HCT116 (cell line): ENCODE results near the gene UQCRC1. TPM values are rescaled to one million over a fixed set of nuclear protein-coding genes. Genes with fewer than 3 reads are reported as not detected.

ENCODE experiments used
- ATAC-seq: fragments of 200-7000 bp; cut with Tn5 transposase; 2 replicates; pipeline ENCODE4 v1.9.1; 2020; ENCODE audit warnings: mild to moderate bottlenecking, moderate library complexity
- BruUV-seq: library from RNA; stranded (reverse); fragments of 400-500 nt; replicated peaks from 2 replicates; lab custom pipeline; 2021; lab: Mats Ljungman, UMichigan
- CTCF ChIA-PET: fragments of 300-600 bp; sonication (Branson Sonifier 250); formaldehyde crosslinking; loops from one replicate; lab custom pipeline; 2021; ENCODE audit warnings: antibody characterized with exemption; lab: Charles Lee
- POLR2A ChIA-PET: fragments of 300-600, 350-600 bp; sonication (Branson Sonifier 250); formaldehyde crosslinking; loops from one replicate; lab custom pipeline; 2021; ENCODE audit warnings: antibody characterized with exemption; lab: Charles Lee
- RAD21 ChIA-PET, 2 experiments: fragments of 300-600 bp; sonication (Branson Sonifier 250); formaldehyde crosslinking; loops; one replicate each; lab custom pipeline; 2023; ENCODE audit warnings: low total read pairs in 2 of 2; ENCODE audit not compliant: uncharacterized antibody in 2 of 2, unreplicated experiment in 2 of 2, low non-redundant PET in 1 of 2; lab: Charles Lee
- DNase-seq: peaks from one replicate; pipeline ENCODE4 v3.0.0-alpha.2; 2010; ENCODE audit warnings: low read depth, low spot score
- H2AFZ ChIP-seq: fragments of 200-600 bp; shearing (Covaris generic), sonication (generic); 2 replicates; pipeline ENCODE4 v1.6.1; 2017; ENCODE audit warnings: low read depth, mixed run types, mixed read lengths, antibody characterized with exemption, low read length; ENCODE audit not compliant: poor library complexity, severe bottlenecking
- H3K27ac ChIP-seq: 2 replicates; pipeline ENCODE4 v1.5.1; 2012; ENCODE audit warnings: low read depth, low read length
- H3K27me3 ChIP-seq: fragments of 200-600 bp; sonication (generic); 2 replicates; pipeline ENCODE4 v1.6.1; 2016; ENCODE audit warnings: mixed run types, low read length, mixed read lengths; ENCODE audit not compliant: insufficient read depth
- H3K36me3 ChIP-seq, 2 experiments: fragments of 200-500 bp in 1 of 2; fragments of 200-600 bp in 1 of 2; sonication (Bioruptor generic) in 1 of 2; sonication (generic) in 1 of 2; 2 replicates each; pipeline versions ENCODE4 v1.5.1 to v1.6.1; 2014 to 2016; ENCODE audit warnings: low read length in 2 of 2, inconsistent platforms in 1 of 2, mixed read lengths in 1 of 2, mixed run types in 1 of 2; ENCODE audit not compliant: insufficient read depth in 2 of 2, control insufficient read depth in 1 of 2
- H3K4me1 ChIP-seq, 2 experiments: fragments of 200-600 bp in 1 of 2; sonication (generic) in 1 of 2; 2 replicates each; pipeline versions ENCODE4 v1.5.1 to v1.6.1; 2012 to 2017; ENCODE audit warnings: low read length in 2 of 2, inconsistent platforms in 1 of 2, mild to moderate bottlenecking in 1 of 2, mixed read lengths in 1 of 2, mixed run types in 1 of 2, moderate library complexity in 1 of 2; ENCODE audit not compliant: insufficient read depth in 2 of 2, control insufficient read depth in 1 of 2
- H3K4me2 ChIP-seq: fragments of 200-600 bp; sonication (generic); 2 replicates; pipeline ENCODE4 v1.6.1; 2017; ENCODE audit warnings: mixed run types, low read length, mixed read lengths
- H3K4me3 ChIP-seq, 2 experiments: fragments of 200-600 bp in 1 of 2; sonication (generic) in 1 of 2; replicated peaks in 1 of 2; 2 replicates each; pipeline ENCODE4 v1.5.1; 2011 to 2016; ENCODE audit warnings: low read length in 2 of 2, control low read depth in 1 of 2, low read depth in 1 of 2, mild to moderate bottlenecking in 1 of 2, mixed read lengths in 1 of 2, mixed run types in 1 of 2
- H3K79me2 ChIP-seq: fragments of 200-600 bp; sonication (generic); 2 replicates; pipeline ENCODE4 v1.6.1; 2017; ENCODE audit warnings: mild to moderate bottlenecking, mixed run types, low read length, moderate library complexity, mixed read lengths; ENCODE audit not compliant: insufficient read depth
- H3K9ac ChIP-seq: fragments of 200-600 bp; sonication (generic); 2 replicates; pipeline ENCODE4 v1.6.1; 2016; ENCODE audit warnings: low read length, mixed read lengths
- H3K9me2 ChIP-seq: fragments of 200-600 bp; sonication (generic), shearing (Covaris generic); 2 replicates; pipeline ENCODE4 v1.6.1; 2017; ENCODE audit warnings: mixed run types, mild to moderate bottlenecking, moderate library complexity; ENCODE audit not compliant: insufficient read depth
- H3K9me3 ChIP-seq, 2 experiments: fragments of 200-500 bp in 1 of 2; fragments of 200-600 bp in 1 of 2; sonication (Bioruptor generic) in 1 of 2; sonication (generic) in 1 of 2; 2 replicates each; pipeline ENCODE4 v1.6.1; 2014 to 2017; ENCODE audit warnings: low read length in 2 of 2, mixed read lengths in 2 of 2, inconsistent platforms in 1 of 2, low read depth in 1 of 2, mild to moderate bottlenecking in 1 of 2, mixed run types in 1 of 2, moderate library complexity in 1 of 2; ENCODE audit not compliant: control insufficient read depth in 1 of 2, insufficient read depth in 1 of 2
- H4K20me1 ChIP-seq: fragments of 200-600 bp; sonication (generic), shearing (Covaris generic); 2 replicates; pipeline ENCODE4 v1.6.1; 2017; ENCODE audit warnings: mixed run types, mild to moderate bottlenecking, moderate library complexity; ENCODE audit not compliant: insufficient read depth
- CBX3 ChIP-seq: IDR thresholded peaks from 2 replicates; pipeline ENCODE4 v1.6.1; 2012; ENCODE audit warnings: low read depth
- CEBPB ChIP-seq: IDR thresholded peaks from 2 replicates; pipeline ENCODE4 v1.6.1; 2012; ENCODE audit warnings: low read depth
- EZH2 ChIP-seq: fragments of 200-600 bp; sonication (generic); IDR thresholded peaks from 2 replicates; pipeline ENCODE4 v1.6.1; 2017; ENCODE audit warnings: antibody characterized with exemption, mixed run types
- EZH2phosphoT487 ChIP-seq: fragments of 200-600 bp; IDR thresholded peaks from 2 replicates; pipeline ENCODE4 v1.6.1; 2018; ENCODE audit warnings: antibody characterized with exemption, borderline replicate concordance
- FOSL1 ChIP-seq: IDR thresholded peaks from 2 replicates; pipeline ENCODE4 v1.6.1; 2012; ENCODE audit warnings: low read depth
- JUND ChIP-seq: IDR thresholded peaks from 2 replicates; pipeline ENCODE4 v1.6.1; 2012
- POLR2A ChIP-seq: IDR thresholded peaks from 2 replicates; pipeline ENCODE4 v1.7.0; 2011; ENCODE audit warnings: borderline replicate concordance; ENCODE audit not compliant: insufficient read depth, insufficient read length; ENCODE audit errors: extremely low read depth
- POLR2AphosphoS5 ChIP-seq: IDR thresholded peaks from 2 replicates; pipeline ENCODE4 v1.6.1; 2011; ENCODE audit warnings: mild to moderate bottlenecking, low read depth, low read length, moderate library complexity
- RAD21 ChIP-seq: IDR thresholded peaks from 2 replicates; pipeline ENCODE4 v1.6.1; 2012; ENCODE audit warnings: low read depth, mild to moderate bottlenecking
- REST ChIP-seq: IDR thresholded peaks from 2 replicates; pipeline ENCODE4 v1.6.1; 2012; ENCODE audit warnings: low read depth
- SP1 ChIP-seq: IDR thresholded peaks from 2 replicates; pipeline ENCODE4 v1.6.1; 2012; ENCODE audit warnings: low read depth
- SRF ChIP-seq: IDR thresholded peaks from 2 replicates; pipeline ENCODE4 v1.6.1; 2012; ENCODE audit warnings: low read depth
- TCF7L2 ChIP-seq: IDR thresholded peaks from 2 replicates; pipeline ENCODE4 v1.7.0; 2011; ENCODE audit warnings: borderline replicate concordance, inconsistent platforms; ENCODE audit not compliant: insufficient read depth, insufficient read length; ENCODE audit errors: extremely low read depth
- YY1 ChIP-seq: IDR thresholded peaks from 2 replicates; pipeline ENCODE4 v1.6.1; 2011; ENCODE audit warnings: low read length, low read depth, moderate library complexity, mild to moderate bottlenecking; ENCODE audit not compliant: insufficient replicate concordance; ENCODE audit errors: extremely low read depth
- ZBTB33 ChIP-seq: IDR thresholded peaks from 2 replicates; pipeline ENCODE4 v1.6.1; 2011; ENCODE audit warnings: mild to moderate bottlenecking, low read length, moderate library complexity; ENCODE audit not compliant: insufficient replicate concordance; ENCODE audit errors: extremely low read depth
- ZFX ChIP-seq: fragments of 450-650 bp; IDR thresholded peaks from 2 replicates; pipeline ENCODE4 v1.6.1; 2017
- ZNF274 ChIP-seq: fragments of 200-500 bp; sonication (Bioruptor generic); IDR thresholded peaks from 2 replicates; pipeline ENCODE4 v1.6.1; 2014; ENCODE audit warnings: mild to moderate bottlenecking, low read depth, low read length, inconsistent platforms
- intact Hi-C: fragments of 100-400 bp; cut with micrococcal nuclease; formaldehyde crosslinking; loops from 2 replicates; pipeline ENCODE4 v1.10.0; 2022
- total RNA-seq: library from RNA; stranded (reverse); gene quantifications from one replicate; pipeline ENCODE4 v1.2.1, GENCODE V29; 2021; ENCODE audit not compliant: unreplicated experiment
- TF ChIP-seq, protein P1 (sequence below): IDR thresholded peaks from 2 replicates; pipeline ENCODE4 v1.6.1; 2012
- TF ChIP-seq, protein P2 (sequence below): IDR thresholded peaks from 2 replicates; pipeline ENCODE4 v1.6.1; 2012

Gene UQCRC1
- total RNA-seq, 1 experiment from 2014 or later, result 318 TPM

DNA sequence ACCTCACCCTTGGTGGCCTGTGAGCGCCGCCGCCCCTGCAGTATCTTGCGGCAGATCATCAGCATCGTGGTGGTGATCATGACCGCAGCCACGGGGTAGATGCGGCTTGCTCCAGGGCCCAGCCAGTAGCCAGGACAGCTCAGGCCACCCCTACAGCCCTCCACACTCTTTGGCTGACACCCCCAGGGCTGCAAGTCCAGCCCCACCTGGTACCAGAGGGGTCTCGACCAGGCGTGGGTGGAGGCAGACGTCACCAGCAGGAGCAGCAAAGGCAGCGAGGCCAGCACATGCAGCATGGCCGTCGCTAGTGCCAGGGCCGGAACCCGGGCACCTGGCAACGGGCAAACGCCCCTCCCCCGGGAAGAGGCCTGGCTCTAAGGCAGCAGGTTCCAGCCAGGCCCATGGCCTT lies 12.0 kb upstream of the UQCRC1 start, which contains the start of gene TMEM89 (continued):
- no peak for TF ChIP-seq TCF7L2

- Histone ChIP-seq H3K79me2 (no peaks in the 10 kb centered on the region), H3K27me3 (no peaks in the 10 kb centered on the region), H3K4me1 (no peaks in the 10 kb centered on the region), H3K4me2 (no peak overlapping the region), H2AFZ (no peak overlapping the region), H3K9me2 (no peaks in the 10 kb centered on the region), H3K4me3 (no peak overlapping the region), H3K36me3 (no peaks in the 10 kb centered on the region; a peak in 1 of 4 replicates), H3K27ac (no peak overlapping the region), H3K9me3 (peaks cover 14 to 15% of the 10 kb centered on the region in 2 experiments; a peak in 2 of 4 replicates), H4K20me1 (no peaks in the 10 kb centered on the region), H3K9ac (no peak overlapping the region)
- TF ChIP-seq CBX3, result no peak
- TF ChIP-seq ZNF274, result no peak
- TF ChIP-seq JUND, result no peak
- no peak for TF ChIP-seq EZH2phosphoT487
- TF ChIP-seq POLR2AphosphoS5, result no peak
- TF ChIP-seq CEBPB, result no peak
- TF ChIP-seq FOSL1, result no peak
- TF ChIP-seq, protein P1, sequence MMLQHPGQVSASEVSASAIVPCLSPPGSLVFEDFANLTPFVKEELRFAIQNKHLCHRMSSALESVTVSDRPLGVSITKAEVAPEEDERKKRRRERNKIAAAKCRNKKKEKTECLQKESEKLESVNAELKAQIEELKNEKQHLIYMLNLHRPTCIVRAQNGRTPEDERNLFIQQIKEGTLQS, result no peak
- no peak for TF ChIP-seq POLR2A
- TF ChIP-seq YY1, result no peak
- TF ChIP-seq SP1, result no peak
- no peak for TF ChIP-seq EZH2
- TF ChIP-seq SRF, result no peak
- TF ChIP-seq ZFX, result no peak
- TF ChIP-seq REST, result no peak
- no peak for TF ChIP-seq RAD21
- TF ChIP-seq TCF7L2, result no peak
- TF ChIP-seq, protein P2, sequence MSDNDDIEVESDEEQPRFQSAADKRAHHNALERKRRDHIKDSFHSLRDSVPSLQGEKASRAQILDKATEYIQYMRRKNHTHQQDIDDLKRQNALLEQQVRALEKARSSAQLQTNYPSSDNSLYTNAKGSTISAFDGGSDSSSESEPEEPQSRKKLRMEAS, result no peak
- no peak for TF ChIP-seq ZBTB33
- no TSS peak for BruUV-seq
- ChIA-PET CTCF (interaction anchor here (0.9 kb wide), 1 partner anchor 15 kb away, joined by 3 read pairs; the partner anchor contains the start of gene SLC26A6), POLR2A (no interaction called here), RAD21 (no interaction called here)
- no peak for ATAC-seq
- intact Hi-C loops, result no loop called here
- DNase-seq, result no peak
Measured at GRCh38 chr3:48619541-48620524, 10.4 kb upstream of the UQCRC1 start.
